NCI-H1105 (cell line): Measurements from ENCODE around the gene DNAJB6.

ENCODE experiments used
- DNase-seq: peaks from one replicate; lab custom pipeline; 2025; lab: John Stamatoyannopoulos, UW

Gene DNAJB6

GRCh38 chr7:157466867-157467261 lies 130.1 kb downstream of the DNAJB6 start:
- no peak for DNase-seq
